CD4-positive, alpha-beta T cell treated with Interleukin-12 subunit alpha and Interleukin-12 subunit beta, for 1 hour (primary cell): ENCODE results near the gene COLEC12.

ENCODE experiments used
- DNase-seq: peaks from one replicate; pipeline ENCODE4 v3.0.0-alpha.2; 2020

COLEC12 gene

GRCh38 chr18:473802-474201 lies 26.7 kb downstream of the COLEC12 start:
- DNase-seq, result no peak

- DNase-seq, result no peak
These were observed 28.8 kb downstream of the COLEC12 start for GRCh38 chr18:471716-472115.

DNA sequence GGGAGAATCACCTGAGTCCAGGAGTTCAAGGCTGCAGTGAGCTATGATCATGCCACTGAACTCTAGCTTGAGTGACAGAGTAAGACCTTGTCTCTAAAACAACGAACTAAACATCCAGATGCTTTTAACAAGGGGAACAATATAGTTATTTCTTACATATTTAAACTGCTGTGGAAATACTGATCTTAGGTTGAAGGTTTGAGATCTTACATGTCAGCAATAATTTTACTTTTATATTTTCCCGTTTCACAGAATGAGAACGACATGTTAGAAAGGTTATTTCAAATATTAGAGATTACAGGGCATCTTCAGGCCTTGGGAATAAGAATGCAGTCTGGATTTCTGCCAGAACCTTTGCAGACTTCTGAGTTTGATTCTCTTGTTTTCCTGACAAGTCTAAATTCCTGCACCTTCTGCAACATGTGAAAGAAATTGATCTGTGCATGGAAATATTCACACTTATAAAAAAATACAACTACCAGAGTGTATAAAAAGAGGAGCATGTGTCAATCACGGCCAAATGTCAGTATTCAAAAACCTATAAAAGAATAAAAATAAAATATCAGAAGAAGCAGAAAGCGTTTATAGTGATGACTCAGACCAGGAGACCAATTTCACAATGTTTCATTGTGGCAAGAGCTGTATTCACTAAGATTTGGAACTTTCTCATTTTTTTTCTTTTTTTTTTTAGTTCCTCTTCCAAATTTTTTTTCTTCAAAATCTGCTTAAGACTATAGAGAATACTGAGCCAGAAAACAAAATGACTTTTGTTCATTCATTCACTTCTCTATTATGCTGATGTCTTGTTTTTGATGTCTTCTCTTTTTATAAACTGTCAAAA lies 29.6 kb downstream of the COLEC12 start:
- DNase-seq, result no peak

DNA sequence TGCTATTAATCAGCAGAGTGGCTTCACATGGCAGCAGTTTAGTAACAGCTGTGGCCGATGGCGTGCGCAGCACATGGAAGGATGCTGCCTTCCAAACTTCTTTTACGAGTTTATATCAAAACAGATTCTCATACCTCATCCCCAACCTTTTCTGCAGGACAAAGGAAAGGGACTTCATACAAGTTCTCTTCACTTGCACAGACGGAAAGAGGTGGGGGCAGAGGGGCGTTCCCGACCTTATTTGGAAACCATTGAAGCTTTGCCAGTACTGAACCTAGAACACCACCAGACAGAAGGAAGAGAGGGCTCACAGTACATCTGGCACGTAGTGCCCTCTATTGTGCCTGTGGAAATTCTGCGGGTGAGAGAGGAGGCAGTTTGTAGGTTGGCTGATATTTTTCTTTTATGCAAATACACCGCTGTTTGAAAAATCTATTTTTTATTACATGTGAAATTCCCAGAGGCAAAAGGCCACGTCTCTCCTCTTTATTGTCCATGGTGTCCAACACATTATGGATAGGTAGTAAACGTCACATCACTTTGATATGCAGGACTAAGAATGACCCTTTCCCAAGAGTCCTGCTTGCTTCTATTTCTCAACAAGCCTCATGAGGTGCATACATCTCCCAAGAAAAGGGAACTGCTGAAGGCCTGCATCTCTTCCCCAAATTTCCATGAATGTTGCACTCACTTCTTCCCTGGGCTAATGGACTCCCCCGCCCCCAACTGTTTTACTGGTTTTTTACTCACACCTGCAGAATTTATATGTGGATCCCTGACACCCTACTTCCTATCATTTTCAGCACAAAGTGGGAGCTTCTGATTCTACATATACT lies 31.3 kb downstream of the COLEC12 start:
- no peak for DNase-seq

DNA sequence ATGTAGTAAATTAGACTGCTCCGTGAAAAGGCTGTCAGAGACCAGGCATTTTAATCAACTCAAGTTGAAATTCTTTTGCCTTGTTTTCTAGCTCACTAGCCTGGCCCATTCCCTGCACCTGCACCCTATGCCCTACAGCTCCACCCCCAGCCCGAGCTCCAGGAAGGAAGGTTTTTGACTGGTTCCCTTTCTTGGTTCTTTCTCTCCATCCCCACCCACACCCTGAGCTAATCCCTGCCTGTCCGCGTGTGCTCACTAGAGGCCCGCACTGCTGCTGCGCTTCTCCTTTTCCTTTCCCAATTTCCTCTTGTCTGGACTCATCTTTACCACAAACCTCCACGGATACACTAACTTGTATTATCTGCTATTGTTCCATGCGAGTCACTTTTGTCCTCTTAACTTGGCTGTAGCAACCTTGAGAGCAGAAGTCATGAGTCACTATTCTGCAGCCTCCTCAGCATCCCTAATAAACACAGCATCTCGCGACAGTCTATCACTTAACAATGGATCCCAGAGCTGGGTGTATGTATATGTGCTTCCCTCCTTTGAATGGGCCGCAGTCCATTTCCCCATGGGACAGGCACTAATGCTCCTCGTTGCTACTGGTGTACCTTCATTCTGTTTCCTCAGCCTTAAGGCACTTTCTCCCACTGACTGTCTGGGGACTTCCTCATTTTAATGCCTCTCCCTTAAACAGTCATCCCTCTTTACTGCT lies 36.5 kb downstream of the COLEC12 start:
- no peak for DNase-seq

- no peak for DNase-seq
These were observed 37.1 kb downstream of the COLEC12 start for GRCh38 chr18:463403-463802.

DNA sequence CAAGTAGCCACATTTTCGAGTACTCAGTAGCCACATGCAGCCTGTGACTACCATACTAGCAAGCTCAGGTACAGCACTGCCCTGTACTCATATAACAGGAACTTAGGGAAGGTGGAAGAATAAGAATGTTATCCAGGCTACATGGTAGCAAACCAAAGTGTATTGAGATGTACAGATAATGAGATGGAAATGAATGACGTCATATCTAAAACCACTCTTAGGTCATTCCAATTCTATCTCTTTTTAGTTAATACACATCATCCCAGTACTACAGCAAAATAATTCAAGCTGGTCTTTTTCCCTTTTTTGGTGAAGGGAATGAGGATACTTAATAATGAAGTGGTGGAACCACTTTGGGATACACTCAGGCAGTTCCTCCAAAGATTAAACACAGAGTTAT lies 38.7 kb downstream of the COLEC12 start:
- no peak for DNase-seq

- DNase-seq, result no peak
These were observed 39.7 kb downstream of the COLEC12 start for GRCh38 chr18:460791-461190.

GRCh38 chr18:459814-460593 lies 40.5 kb downstream of the COLEC12 start:
- DNase-seq, result no peak

- DNase-seq, result no peak
These were observed 42.7 kb downstream of the COLEC12 start for GRCh38 chr18:457521-458412.

- DNase-seq, result no peak
These were observed 43.4 kb downstream of the COLEC12 start for GRCh38 chr18:457140-457519.

DNA sequence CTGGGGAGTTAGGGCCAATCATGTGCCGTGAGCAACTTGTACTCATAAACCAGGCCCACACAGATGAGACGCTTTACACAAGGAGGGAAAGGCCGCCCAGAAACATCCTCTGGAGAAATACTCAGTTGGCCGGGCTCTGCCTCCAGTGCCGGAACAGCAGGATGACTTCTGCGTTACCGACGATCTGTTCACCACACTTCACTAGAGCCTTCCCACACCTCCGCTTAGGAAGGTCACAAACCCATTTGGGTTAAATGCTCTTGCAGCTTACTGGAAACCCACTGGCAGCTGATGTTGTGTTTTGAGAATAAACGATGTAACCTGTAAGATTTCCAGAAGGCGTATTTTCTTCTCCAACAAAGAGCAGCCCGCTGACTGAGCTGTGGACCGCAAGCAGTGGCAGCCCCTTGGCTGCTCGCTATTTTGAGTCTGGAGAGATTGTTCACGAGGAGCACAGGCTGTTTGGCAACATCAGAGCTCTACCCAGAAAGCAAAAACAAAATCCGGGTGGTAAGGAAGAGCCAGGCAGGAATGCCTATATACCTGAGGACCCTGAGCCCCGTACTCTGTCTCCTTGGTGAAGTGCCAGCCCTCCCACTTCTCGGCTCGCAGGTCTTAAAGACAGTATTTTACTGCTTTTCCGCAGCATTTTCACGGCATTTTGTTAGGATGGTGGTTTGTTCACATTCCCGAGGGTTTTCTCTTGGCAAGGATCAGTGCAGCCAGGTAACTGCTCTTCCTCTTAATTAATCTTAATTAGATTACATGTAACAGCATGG lies 44.0 kb downstream of the COLEC12 start:
- no peak for DNase-seq

GRCh38 chr18:453400-453799 lies 47.1 kb downstream of the COLEC12 start:
- no peak for DNase-seq

DNA sequence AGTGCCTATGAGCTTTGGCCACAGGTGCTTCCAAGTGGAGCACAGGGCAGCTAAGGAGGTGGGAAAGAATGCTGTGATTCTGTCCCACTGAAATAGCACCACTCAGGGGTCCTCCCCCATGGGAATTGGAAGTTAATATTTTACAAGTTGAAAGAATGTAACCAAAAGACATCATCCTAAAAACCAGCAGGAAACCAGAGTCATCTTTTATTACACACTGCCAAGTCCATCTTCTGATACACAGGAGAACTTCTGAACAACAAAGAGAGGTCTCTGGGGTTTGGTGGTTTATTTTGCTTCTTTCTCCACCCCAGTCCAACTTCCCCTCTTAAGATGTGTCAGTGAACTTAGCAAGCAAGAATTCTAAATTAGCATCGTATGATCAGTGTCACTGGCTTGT lies 47.7 kb downstream of the COLEC12 start:
- no peak for DNase-seq

DNA sequence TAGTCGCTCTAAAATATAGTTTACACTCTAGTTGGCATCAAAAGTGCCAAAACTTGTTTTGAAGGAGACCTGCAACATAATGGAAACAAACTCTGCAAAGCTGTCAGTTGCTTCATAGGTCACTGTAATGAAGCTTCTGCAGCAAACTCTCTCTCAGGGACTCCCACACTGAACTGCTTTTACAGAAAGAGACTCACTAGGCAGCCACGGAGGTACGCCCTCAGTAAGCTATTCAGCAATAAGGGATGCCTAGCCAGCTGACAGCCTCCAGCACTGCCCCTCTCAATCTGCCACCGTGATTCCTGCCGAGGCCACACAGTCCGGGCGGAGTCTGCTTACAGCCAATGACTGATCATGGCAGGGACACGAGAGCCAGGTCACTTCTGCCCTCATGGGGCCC lies 51.1 kb downstream of the COLEC12 start:
- no peak for DNase-seq

GRCh38 chr18:448116-448790 lies 52.2 kb downstream of the COLEC12 start:
- no peak for DNase-seq

DNA sequence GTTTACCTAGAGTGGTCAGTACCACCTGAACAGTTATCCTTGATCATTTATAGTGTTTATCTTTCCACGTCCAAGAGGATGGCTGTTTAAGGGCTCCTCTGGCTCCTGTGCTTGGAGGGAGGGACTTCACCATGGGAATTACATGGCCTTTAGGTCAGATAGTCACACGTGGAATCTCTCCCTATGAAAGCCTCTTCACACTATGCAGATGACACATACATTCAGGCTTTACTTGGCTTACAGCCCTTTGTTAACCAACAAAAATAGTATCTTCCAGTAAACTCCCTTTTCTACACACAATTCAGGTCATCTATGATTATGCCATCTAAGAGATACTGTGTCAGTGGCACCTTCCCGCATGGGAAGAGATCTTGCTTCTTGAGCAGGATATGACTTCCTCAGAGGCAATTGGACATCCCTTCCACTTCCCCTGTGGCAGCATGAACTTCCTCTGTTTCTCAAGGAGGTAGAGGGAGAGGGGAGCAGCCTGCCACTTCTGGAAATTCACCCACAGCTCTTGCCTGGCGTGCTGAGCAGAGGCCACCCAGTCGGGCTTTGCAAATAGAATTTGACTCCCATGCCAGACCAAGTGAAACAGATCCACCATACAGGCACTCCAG lies 53.5 kb downstream of the COLEC12 start:
- no peak for DNase-seq

- no peak for DNase-seq
These were observed 55.4 kb downstream of the COLEC12 start for GRCh38 chr18:445055-445454.

- DNase-seq, result no peak
These were observed 61.9 kb downstream of the COLEC12 start for GRCh38 chr18:438571-438970.

- DNase-seq, result no peak
These were observed 64.6 kb downstream of the COLEC12 start for GRCh38 chr18:435940-436339.
